GM18951 (cell line): ENCODE measurements around the gene AANAT.

Experiments used
- POLR2A ChIP-seq: IDR thresholded peaks from 4 replicates; pipeline ENCODE4 v1.6.1; 2011; ENCODE audit warnings: mild to moderate bottlenecking; ENCODE audit not compliant: insufficient read length, insufficient read depth; ENCODE audit errors: extremely low read depth
- in situ Hi-C: fragments of 300-500 bp; cut with MboI; formaldehyde crosslinking; loops from one replicate; pipeline ENCODE4 v1.12.0; 2022; ENCODE audit warnings: low sequenced_read_pairs, mixed read lengths, inconsistent platforms; ENCODE audit not compliant: unreplicated experiment

AANAT gene

GRCh38 chr17:76434870-76435269, 32.5 kb upstream of the AANAT start:
- in situ Hi-C loops, result no loop called here
- TF ChIP-seq POLR2A, result no peak

- in situ Hi-C loops, result no loop called here
- no peak for TF ChIP-seq POLR2A
Measured at GRCh38 chr17:76435751-76436150, 31.7 kb upstream of the AANAT start.

- in situ Hi-C loops, result no loop called here
Measured at GRCh38 chr17:76437467-76438402, 29.7 kb upstream of the AANAT start.

GRCh38 chr17:76438906-76439305, 28.5 kb upstream of the AANAT start:
- in situ Hi-C loops, result no loop called here
- TF ChIP-seq POLR2A, result no peak

More at GRCh38 chr17:76437467-76438402, 29.7 kb upstream of the AANAT start:
- TF ChIP-seq POLR2A, result no peak

GRCh38 chr17:76439314-76439928, 28.0 kb upstream of the AANAT start:
- in situ Hi-C loops, result no loop called here
- TF ChIP-seq POLR2A, result no peak

GRCh38 chr17:76440751-76441362, 26.5 kb upstream of the AANAT start:
- TF ChIP-seq POLR2A, result no peak

GRCh38 chr17:76441686-76442340, 25.6 kb upstream of the AANAT start:
- in situ Hi-C loops, result no loop called here
- TF ChIP-seq POLR2A, result no peak

More at GRCh38 chr17:76440751-76441362, 26.5 kb upstream of the AANAT start:
- in situ Hi-C loops, result no loop called here

GRCh38 chr17:76442341-76443338, 24.8 kb upstream of the AANAT start:
- TF ChIP-seq POLR2A, result no peak
- in situ Hi-C loops, result no loop called here

- TF ChIP-seq POLR2A, result no peak
- in situ Hi-C loops, result no loop called here
Measured at GRCh38 chr17:76444518-76445311, 22.7 kb upstream of the AANAT start.

GRCh38 chr17:76445697-76446448, 21.5 kb upstream of the AANAT start:
- in situ Hi-C loops, result no loop called here
- no peak for TF ChIP-seq POLR2A
